GM04503 (cell line): Measurements from ENCODE around the gene HCN2.
A peak's percentile ranks its signal among the peaks of the same experiment; 100 is the strongest.

Experiments
- DNase-seq: peaks from one replicate; pipeline ENCODE4 v3.0.0-alpha.2; 2012; ENCODE audit warnings: low read depth

Gene HCN2

GRCh38 chr19:656751-657559, 67.3 kb downstream of the HCN2 start:
- no peak for DNase-seq

- no peak for DNase-seq
These were observed 67.9 kb downstream of the HCN2 start for GRCh38 chr19:657611-658010.

- DNase-seq: no peak
These were observed 68.6 kb downstream of the HCN2 start for GRCh38 chr19:658059-658839.

- no peak for DNase-seq
These were observed 69.5 kb downstream of the HCN2 start for GRCh38 chr19:658916-659839.

GRCh38 chr19:660793-661426, 71.2 kb downstream of the HCN2 start:
- DNase-seq: no peak

- no peak for DNase-seq
These were observed 71.9 kb downstream of the HCN2 start for GRCh38 chr19:661427-662196.

GRCh38 chr19:662207-662961, 72.7 kb downstream of the HCN2 start:
- no peak for DNase-seq

- DNase-seq: peak; percentile 40
These were observed 73.4 kb downstream of the HCN2 start, which contains the start of gene RNF126 for GRCh38 chr19:662962-663681. TSS of gene RNF126 (minus strand) at chr19:663214. CDS start at chr19:663121, 93 bp downstream.

- DNase-seq: no peak
These were observed 74.0 kb downstream of the HCN2 start for GRCh38 chr19:663682-664117.

- DNase-seq: no peak
These were observed 75.3 kb downstream of the HCN2 start for GRCh38 chr19:664913-665443.
